IPS-15b (cell line): ENCODE data around the gene FUT9.

Experiments
- H3K27me3 ChIP-seq: one replicate; pipeline ENCODE4 v1.6.1; 2013; ENCODE audit warnings: low read length; ENCODE audit not compliant: control insufficient read depth, insufficient read depth
- H3K36me3 ChIP-seq: one replicate; pipeline ENCODE4 v1.6.1; 2013; ENCODE audit warnings: low read length; ENCODE audit not compliant: control insufficient read depth, insufficient read depth
- H3K4me1 ChIP-seq: one replicate; pipeline ENCODE4 v1.6.1; 2013; ENCODE audit warnings: mild to moderate bottlenecking, low read length; ENCODE audit not compliant: control insufficient read depth, insufficient read depth
- H3K4me3 ChIP-seq: one replicate; pipeline ENCODE4 v1.5.1; 2013; ENCODE audit warnings: low read depth, low read length
- H3K9ac ChIP-seq: one replicate; pipeline ENCODE4 v1.6.1; 2013; ENCODE audit warnings: low read depth, mild to moderate bottlenecking, low read length
- H3K9me3 ChIP-seq: one replicate; pipeline ENCODE4 v1.6.1; 2013; ENCODE audit warnings: mild to moderate bottlenecking, low read length; ENCODE audit not compliant: control insufficient read depth, insufficient read depth

Gene FUT9

GRCh38 chr6:96150431-96150830 lies 134.7 kb downstream of the FUT9 start:
- Histone ChIP-seq H3K36me3 (no peaks in the 10 kb centered on the region), H3K4me3 (no peak overlapping the region)

GRCh38 chr6:96151707-96152106 lies 135.9 kb downstream of the FUT9 start:
- Histone ChIP-seq H3K4me1 (peaks cover under 1% of the 10 kb centered on the region), H3K9ac (no peak overlapping the region), H3K4me3 (no peak overlapping the region), H3K36me3 (no peaks in the 10 kb centered on the region), H3K27me3 (no peaks in the 10 kb centered on the region), H3K9me3 (no peaks in the 10 kb centered on the region)

More at GRCh38 chr6:96150431-96150830, 134.7 kb downstream of the FUT9 start:
- Histone ChIP-seq H3K4me1 (no peaks in the 10 kb centered on the region), H3K9me3 (no peaks in the 10 kb centered on the region), H3K9ac (no peak overlapping the region), H3K27me3 (no peaks in the 10 kb centered on the region)

- Histone ChIP-seq H3K27me3 (no peaks in the 10 kb centered on the region), H3K36me3 (no peaks in the 10 kb centered on the region), H3K9ac (no peak overlapping the region), H3K4me1 (peaks cover 5% of the 10 kb centered on the region), H3K4me3 (no peak overlapping the region), H3K9me3 (no peaks in the 10 kb centered on the region)
Observed at GRCh38 chr6:96152114-96152708, 136.4 kb downstream of the FUT9 start.

DNA sequence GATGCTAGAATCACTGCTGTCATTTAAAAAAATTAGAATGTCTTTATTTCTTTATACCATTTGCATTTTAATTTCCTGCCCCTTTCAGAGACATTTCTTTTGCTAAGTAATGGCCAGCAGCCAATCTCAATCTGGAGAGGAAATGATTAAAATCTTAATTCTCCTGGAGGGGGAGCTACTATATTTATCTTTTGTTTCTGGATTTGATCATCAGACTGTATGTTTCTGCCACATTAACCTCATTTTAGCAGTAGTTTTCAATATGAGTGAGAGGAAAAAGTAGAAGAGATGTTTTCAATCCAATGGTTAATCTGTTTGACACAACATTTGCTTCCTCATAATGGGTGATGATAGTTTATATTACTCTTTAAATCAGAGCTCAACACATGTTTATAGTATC lies 138.0 kb downstream of the FUT9 start:
- Histone ChIP-seq H3K4me3 (no peak overlapping the region), H3K9me3 (no peaks in the 10 kb centered on the region), H3K36me3 (no peaks in the 10 kb centered on the region), H3K9ac (no peak overlapping the region), H3K4me1 (peaks cover 5% of the 10 kb centered on the region), H3K27me3 (no peaks in the 10 kb centered on the region)

DNA sequence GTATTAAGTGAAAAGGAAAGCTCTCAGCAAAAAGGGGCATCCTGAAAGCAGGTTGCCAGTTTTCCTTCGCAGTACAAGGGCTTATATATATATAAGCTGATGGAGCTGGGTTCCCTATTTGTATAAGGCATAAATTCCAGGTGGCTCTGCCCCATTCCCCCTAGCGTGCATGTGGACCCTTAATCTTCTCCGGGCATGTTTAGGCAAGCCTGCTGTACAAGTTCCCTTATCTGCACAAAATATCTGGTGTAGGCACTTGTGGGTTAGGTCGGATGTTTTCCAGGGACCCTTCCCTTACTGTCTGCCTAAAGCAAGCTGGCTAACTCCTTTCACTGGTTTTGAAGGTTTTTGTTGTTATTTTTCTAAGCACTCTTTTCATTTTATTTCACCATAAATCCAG lies 140.7 kb downstream of the FUT9 start:
- Histone ChIP-seq H3K9ac (no peak overlapping the region), H3K4me1 (peaks cover 5% of the 10 kb centered on the region), H3K36me3 (no peaks in the 10 kb centered on the region), H3K27me3 (no peaks in the 10 kb centered on the region), H3K4me3 (no peak overlapping the region), H3K9me3 (no peaks in the 10 kb centered on the region)

- Histone ChIP-seq H3K9me3 (no peaks in the 10 kb centered on the region), H3K4me3 (no peak overlapping the region), H3K4me1 (peaks cover 8% of the 10 kb centered on the region), H3K9ac (no peak overlapping the region), H3K27me3 (no peaks in the 10 kb centered on the region), H3K36me3 (no peaks in the 10 kb centered on the region)
Observed at GRCh38 chr6:96157018-96157565, 141.3 kb downstream of the FUT9 start.

GRCh38 chr6:96162711-96163120 lies 146.9 kb downstream of the FUT9 start:
- Histone ChIP-seq H3K9me3 (no peaks in the 10 kb centered on the region), H3K36me3 (no peaks in the 10 kb centered on the region), H3K27me3 (no peaks in the 10 kb centered on the region), H3K4me1 (peaks cover 19% of the 10 kb centered on the region), H3K4me3 (no peak overlapping the region), H3K9ac (no peak overlapping the region)

DNA sequence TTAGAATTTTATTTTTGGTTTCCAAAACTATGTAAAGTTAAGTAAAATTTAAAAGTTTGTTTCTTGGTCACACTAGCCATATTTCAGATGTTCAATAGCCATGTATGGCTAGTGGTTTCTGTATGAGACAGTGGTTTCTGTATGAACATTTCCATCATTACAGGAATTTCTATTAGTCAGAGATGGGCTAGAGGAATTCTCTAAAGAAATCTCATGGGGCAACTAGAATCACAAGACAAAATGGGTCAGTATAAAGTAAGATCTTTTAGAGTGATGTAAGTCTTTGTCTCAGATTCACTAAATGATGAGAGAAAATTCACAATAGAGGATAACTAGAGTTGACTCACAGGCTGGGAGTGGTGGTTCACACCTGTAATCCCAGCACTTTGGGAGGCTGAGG lies 149.0 kb downstream of the FUT9 start:
- no peaks in the 10 kb centered on the region for H3K27me3 ChIP-seq
- H3K4me3 ChIP-seq, result no peak overlapping the region
- H3K9ac ChIP-seq, result no peak overlapping the region

DNA sequence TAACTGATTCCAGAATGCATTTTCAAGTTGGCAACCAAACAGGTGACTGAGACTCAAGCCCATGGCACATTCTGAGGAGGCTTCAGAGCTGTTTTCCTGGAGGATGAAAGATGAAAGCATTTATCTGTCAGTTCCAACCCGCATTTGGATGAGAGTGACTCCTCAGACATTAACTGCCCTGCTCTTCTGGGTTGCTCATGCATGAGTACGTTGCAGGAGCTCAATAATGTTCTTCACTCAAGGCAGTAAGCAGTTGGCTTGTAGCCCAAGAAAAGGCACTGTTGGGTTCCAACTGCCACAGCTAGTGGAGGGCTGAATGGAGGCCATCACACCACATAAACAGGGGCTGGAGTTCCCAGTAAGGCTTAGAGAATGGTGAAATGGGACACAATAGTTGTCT lies 155.3 kb downstream of the FUT9 start:
- Histone ChIP-seq H3K9me3 (no peaks in the 10 kb centered on the region), H3K36me3 (no peaks in the 10 kb centered on the region), H3K4me3 (no peak overlapping the region)

More for the DNA sequence above, 149.0 kb downstream of the FUT9 start:
- Histone ChIP-seq H3K4me1 (peaks cover 19% of the 10 kb centered on the region), H3K9me3 (no peaks in the 10 kb centered on the region), H3K36me3 (no peaks in the 10 kb centered on the region)

GRCh38 chr6:96184798-96185197 lies 169.0 kb downstream of the FUT9 start:
- H3K4me3 ChIP-seq, result no peak overlapping the region
- H3K36me3 ChIP-seq, result no peaks in the 10 kb centered on the region
- no peaks in the 10 kb centered on the region for H3K27me3 ChIP-seq
- H3K4me1 ChIP-seq, result peaks cover 10% of the 10 kb centered on the region
- H3K9ac ChIP-seq, result no peak overlapping the region
- no peaks in the 10 kb centered on the region for H3K9me3 ChIP-seq

More for the DNA sequence above, 155.3 kb downstream of the FUT9 start:
- Histone ChIP-seq H3K4me1 (no peaks in the 10 kb centered on the region), H3K9ac (no peak overlapping the region), H3K27me3 (no peaks in the 10 kb centered on the region)

GRCh38 chr6:96186094-96186493 lies 170.3 kb downstream of the FUT9 start:
- Histone ChIP-seq H3K9me3 (no peaks in the 10 kb centered on the region), H3K9ac (no peak overlapping the region), H3K4me1 (peaks cover 10% of the 10 kb centered on the region), H3K36me3 (no peaks in the 10 kb centered on the region), H3K27me3 (no peaks in the 10 kb centered on the region), H3K4me3 (no peak overlapping the region)

- Histone ChIP-seq H3K27me3 (no peaks in the 10 kb centered on the region), H3K4me3 (no peak overlapping the region), H3K36me3 (no peaks in the 10 kb centered on the region), H3K9ac (no peak overlapping the region), H3K9me3 (no peaks in the 10 kb centered on the region), H3K4me1 (peaks cover 10% of the 10 kb centered on the region)
Observed at GRCh38 chr6:96186516-96187195, 170.9 kb downstream of the FUT9 start.
